PC-9 (cell line): ENCODE results near the gene ZNF428.

Experiments used
- EZH2 ChIP-seq: fragments of 200-600 bp; sonication (generic); IDR thresholded peaks from 2 replicates; pipeline ENCODE4 v1.8.0; 2017; ENCODE audit warnings: antibody characterized with exemption, low read depth
- TF ChIP-seq, protein P1 (sequence below): fragments of 200-600 bp; sonication (generic); conservative IDR thresholded peaks from 2 replicates; pipeline ENCODE4 v1.6.1; 2017; ENCODE audit warnings: mixed run types, antibody characterized with exemption, mild to moderate bottlenecking, moderate library complexity

DNA sequence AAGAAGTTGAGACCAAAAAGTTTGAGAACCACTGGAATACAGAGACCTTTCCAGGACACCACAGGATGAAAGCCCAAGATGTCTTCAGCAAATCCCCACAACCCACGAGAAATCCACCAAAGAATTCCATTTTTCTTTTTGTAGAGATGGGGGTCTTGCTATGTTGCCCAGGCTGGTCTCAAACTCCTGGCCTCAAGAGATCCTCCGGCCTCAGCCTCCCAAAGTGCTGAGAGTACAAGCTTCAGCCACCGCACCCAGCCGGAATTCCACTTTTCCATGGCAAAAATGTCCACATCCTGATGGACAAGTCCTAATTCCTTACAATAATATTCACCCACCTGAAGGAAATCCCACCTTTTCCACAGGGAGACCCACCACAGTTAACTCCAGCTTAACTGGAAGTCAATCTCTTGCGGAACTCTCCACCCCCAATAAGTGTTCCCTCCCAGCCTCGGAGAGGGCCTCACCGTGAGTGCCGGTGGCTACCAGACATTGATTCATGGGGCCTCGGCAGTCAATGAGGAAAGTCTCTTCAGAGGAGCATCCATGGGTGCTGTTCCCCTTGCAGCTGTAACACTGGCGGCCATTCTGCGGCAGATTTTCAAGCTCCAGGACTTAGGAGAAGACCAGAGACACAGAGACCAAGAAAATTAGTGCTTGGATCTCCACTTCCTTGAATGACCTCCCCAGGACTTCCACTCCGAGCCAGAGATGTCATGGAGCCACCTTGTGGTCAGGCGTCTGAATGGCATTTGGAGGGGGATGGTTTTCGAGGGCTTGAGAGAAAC is 32.5 kb upstream of the ZNF428 start:
- TF ChIP-seq, protein P1, sequence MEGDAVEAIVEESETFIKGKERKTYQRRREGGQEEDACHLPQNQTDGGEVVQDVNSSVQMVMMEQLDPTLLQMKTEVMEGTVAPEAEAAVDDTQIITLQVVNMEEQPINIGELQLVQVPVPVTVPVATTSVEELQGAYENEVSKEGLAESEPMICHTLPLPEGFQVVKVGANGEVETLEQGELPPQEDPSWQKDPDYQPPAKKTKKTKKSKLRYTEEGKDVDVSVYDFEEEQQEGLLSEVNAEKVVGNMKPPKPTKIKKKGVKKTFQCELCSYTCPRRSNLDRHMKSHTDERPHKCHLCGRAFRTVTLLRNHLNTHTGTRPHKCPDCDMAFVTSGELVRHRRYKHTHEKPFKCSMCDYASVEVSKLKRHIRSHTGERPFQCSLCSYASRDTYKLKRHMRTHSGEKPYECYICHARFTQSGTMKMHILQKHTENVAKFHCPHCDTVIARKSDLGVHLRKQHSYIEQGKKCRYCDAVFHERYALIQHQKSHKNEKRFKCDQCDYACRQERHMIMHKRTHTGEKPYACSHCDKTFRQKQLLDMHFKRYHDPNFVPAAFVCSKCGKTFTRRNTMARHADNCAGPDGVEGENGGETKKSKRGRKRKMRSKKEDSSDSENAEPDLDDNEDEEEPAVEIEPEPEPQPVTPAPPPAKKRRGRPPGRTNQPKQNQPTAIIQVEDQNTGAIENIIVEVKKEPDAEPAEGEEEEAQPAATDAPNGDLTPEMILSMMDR = peak; percentile 81
- TF ChIP-seq EZH2 = no peak
